Activated gamma-delta T cell treated with anti-CD3 and anti-CD28 coated beads, Interleukin-2, amount 50 U/mL, for 16 hours (primary cell): Measurements from ENCODE around the gene TGFBR2.

Source experiments
- DNase-seq: peaks from one replicate; pipeline ENCODE4 v3.0.0-alpha.2; 2020; ENCODE audit warnings: low read depth

Gene TGFBR2

GRCh38 chr3:30720586-30721313 lies 114.3 kb downstream of the TGFBR2 start:
- DNase-seq, result no peak

GRCh38 chr3:30721314-30721634 lies 114.9 kb downstream of the TGFBR2 start:
- DNase-seq, result no peak

GRCh38 chr3:30723211-30723610 lies 116.8 kb downstream of the TGFBR2 start:
- no peak for DNase-seq

- no peak for DNase-seq
These were observed 118.5 kb downstream of the TGFBR2 start for GRCh38 chr3:30724863-30725262.

GRCh38 chr3:30728143-30728542 lies 121.7 kb downstream of the TGFBR2 start:
- no peak for DNase-seq

GRCh38 chr3:30729512-30729911 lies 123.1 kb downstream of the TGFBR2 start:
- DNase-seq, result no peak

- no peak for DNase-seq
These were observed 123.5 kb downstream of the TGFBR2 start for GRCh38 chr3:30729936-30730335.

GRCh38 chr3:30730967-30731366 lies 124.6 kb downstream of the TGFBR2 start:
- DNase-seq, result no peak

GRCh38 chr3:30733209-30733608 lies 126.8 kb downstream of the TGFBR2 start:
- DNase-seq, result no peak

GRCh38 chr3:30733696-30734095 lies 127.3 kb downstream of the TGFBR2 start:
- no peak for DNase-seq

- DNase-seq, result no peak
These were observed 131.5 kb downstream of the TGFBR2 start for GRCh38 chr3:30737743-30738499.

- DNase-seq, result no peak
These were observed 132.2 kb downstream of the TGFBR2 start for GRCh38 chr3:30738605-30739004.

- no peak for DNase-seq
These were observed 135.5 kb downstream of the TGFBR2 start for GRCh38 chr3:30741889-30742288.

- DNase-seq, result no peak
These were observed 136.6 kb downstream of the TGFBR2 start for GRCh38 chr3:30742796-30743619.
